SU-DHL-6 (cell line): Measurements from ENCODE around the gene P2RY8.

Experiments used
- H2AFZ ChIP-seq: fragments of 200-600 bp; sonication (generic); 2 replicates; pipeline ENCODE4 v1.6.1; 2014; ENCODE audit warnings: low read depth, mild to moderate bottlenecking, moderate library complexity, mixed read lengths, antibody characterized with exemption, low read length; ENCODE audit not compliant: severe bottlenecking
- H3F3A ChIP-seq: fragments of 200-600 bp; shearing (Covaris generic); 2 replicates; pipeline ENCODE4 v1.6.0; 2016; ENCODE audit warnings: antibody characterized with exemption, mild to moderate bottlenecking; ENCODE audit not compliant: insufficient read depth
- H3K27ac ChIP-seq: fragments of 200-600 bp; sonication (generic); 2 replicates; pipeline ENCODE4 v1.5.1; 2016; ENCODE audit warnings: low read depth, mild to moderate bottlenecking, low read length, moderate library complexity, mixed read lengths
- H3K27me3 ChIP-seq: fragments of 200-600 bp; sonication (generic), shearing (Covaris generic); 2 replicates; pipeline ENCODE4 v1.6.0; 2014; ENCODE audit warnings: mild to moderate bottlenecking, low read length
- H3K36me3 ChIP-seq: fragments of 200-600 bp; sonication (generic); 2 replicates; pipeline ENCODE4 v1.6.1; 2014; ENCODE audit warnings: mild to moderate bottlenecking, low read length, mixed read lengths
- H3K4me2 ChIP-seq: fragments of 300-600, 200-600 bp; shearing (Covaris generic), sonication (generic); 2 replicates; pipeline ENCODE4 v1.6.0; 2014; ENCODE audit warnings: low read length, low read depth, mild to moderate bottlenecking; ENCODE audit not compliant: poor library complexity, severe bottlenecking
- H3K4me3 ChIP-seq: fragments of 200-600 bp; sonication (generic); 2 replicates; pipeline ENCODE4 v1.5.1; 2014; ENCODE audit warnings: antibody characterized with exemption, low read length, mild to moderate bottlenecking, mixed read lengths; ENCODE audit not compliant: insufficient read depth, poor library complexity, severe bottlenecking
- H3K79me2 ChIP-seq: fragments of 200-600 bp; sonication (generic); 2 replicates; pipeline ENCODE4 v1.6.1; 2014; ENCODE audit warnings: mild to moderate bottlenecking, low read length, moderate library complexity; ENCODE audit not compliant: insufficient read depth
- H3K9ac ChIP-seq: fragments of 200-600 bp; sonication (generic); 2 replicates; pipeline ENCODE4 v1.7.0; 2014; ENCODE audit warnings: mild to moderate bottlenecking, low read length
- H3K9me2 ChIP-seq: fragments of 200-600 bp; sonication (generic); replicated peaks from 2 replicates; pipeline ENCODE4 v1.6.1; 2014; ENCODE audit warnings: low read length; ENCODE audit not compliant: insufficient read depth
- H3K9me3 ChIP-seq: fragments of 200-600 bp; sonication (generic); 2 replicates; pipeline ENCODE4 v1.6.1; 2014; ENCODE audit warnings: low read length, mixed read lengths; ENCODE audit not compliant: insufficient read depth
- H4K20me1 ChIP-seq: fragments of 200-600 bp; sonication (generic); 2 replicates; pipeline ENCODE4 v1.6.1; 2014; ENCODE audit warnings: low read depth, mild to moderate bottlenecking, antibody characterized with exemption, low read length, moderate library complexity, mixed read lengths
- CTCF ChIP-seq: fragments of 200-600 bp; sonication (generic); IDR thresholded peaks from one replicate; pipeline ENCODE4 v1.5.1; 2017; ENCODE audit warnings: antibody characterized with exemption, mild to moderate bottlenecking, low read length, moderate library complexity; ENCODE audit not compliant: insufficient read depth, poor library complexity, severe bottlenecking
- EZH2phosphoT487 ChIP-seq: fragments of 200-600 bp; sonication (generic), shearing (Covaris generic); conservative IDR thresholded peaks from 2 replicates; pipeline ENCODE4 v1.6.1; 2018; ENCODE audit warnings: mild to moderate bottlenecking, antibody characterized with exemption, low read length, moderate library complexity, mixed read lengths

P2RY8 gene

GRCh38 chrX:1536712-1537030, 314 bp downstream of the P2RY8 start:
- Histone ChIP-seq H3K79me2 (peaks cover 23% of the 10 kb centered on the region), H2AFZ (no peak overlapping the region), H3F3A (peaks cover 23% of the 10 kb centered on the region), H3K27me3 (no peaks in the 10 kb centered on the region), H3K4me3 (peak overlapping the region; percentile 63), H3K9ac (peak overlapping the region; percentile 81), H3K9me3 (no peaks in the 10 kb centered on the region), H3K27ac (peak overlapping the region; percentile 100), H3K9me2 (no peaks in the 10 kb centered on the region), H3K4me2 (peak overlapping the region; percentile 90), H3K36me3 (peaks cover 6% of the 10 kb centered on the region), H4K20me1 (no peaks in the 10 kb centered on the region)
- TF ChIP-seq CTCF (no peak), EZH2phosphoT487 (no peak)

- Histone ChIP-seq H3K9ac (peak overlapping the region; percentile 81), H3K79me2 (peaks cover 32% of the 10 kb centered on the region), H3K27ac (peak overlapping the region; percentile 100), H3K27me3 (no peaks in the 10 kb centered on the region), H2AFZ (no peak overlapping the region), H3K4me2 (peak overlapping the region; percentile 90), H3K9me3 (no peaks in the 10 kb centered on the region), H3K4me3 (peak overlapping the region; percentile 73), H3K36me3 (peaks cover 6% of the 10 kb centered on the region), H3K9me2 (no peaks in the 10 kb centered on the region), H4K20me1 (no peaks in the 10 kb centered on the region), H3F3A (peaks cover 23% of the 10 kb centered on the region)
- no peak for TF ChIP-seq EZH2phosphoT487
- no peak for TF ChIP-seq CTCF
Measured at GRCh38 chrX:1535241-1536041, 1.5 kb downstream of the P2RY8 start.

GRCh38 chrX:1534301-1535168, 2.5 kb downstream of the P2RY8 start:
- H3K79me2 ChIP-seq, result peaks cover 41% of the 10 kb centered on the region
- peaks cover 6% of the 10 kb centered on the region for H3K36me3 ChIP-seq
- H3K4me3 ChIP-seq, result peak overlapping the region; percentile 61

More at GRCh38 chrX:1534301-1535168, 2.5 kb downstream of the P2RY8 start:
- Histone ChIP-seq H2AFZ (no peak overlapping the region), H3K27me3 (no peaks in the 10 kb centered on the region), H3K9me2 (no peaks in the 10 kb centered on the region), H3F3A (peaks cover 25% of the 10 kb centered on the region), H3K9ac (peak overlapping the region; percentile 81), H3K27ac (peak overlapping the region; percentile 100), H3K9me3 (no peaks in the 10 kb centered on the region), H3K4me2 (peak overlapping the region; percentile 90), H4K20me1 (no peaks in the 10 kb centered on the region)
- TF ChIP-seq CTCF (no peak), EZH2phosphoT487 (no peak)
